HG02973 (cell line): Measurements from ENCODE around the gene TTC6.
"Not testable (repeated sequence)": the region's sequence is repeated elsewhere in the genome, so short reads cannot be mapped to it uniquely, and the experiment has no call there.

ENCODE experiments used
- ATAC-seq: cut with Tn5 transposase; IDR thresholded peaks from one replicate; pipeline ENCODE4 v1.9.1; 2021; ENCODE audit warnings: moderate library complexity; ENCODE audit not compliant: unreplicated experiment

The TTC6 gene, protein sequence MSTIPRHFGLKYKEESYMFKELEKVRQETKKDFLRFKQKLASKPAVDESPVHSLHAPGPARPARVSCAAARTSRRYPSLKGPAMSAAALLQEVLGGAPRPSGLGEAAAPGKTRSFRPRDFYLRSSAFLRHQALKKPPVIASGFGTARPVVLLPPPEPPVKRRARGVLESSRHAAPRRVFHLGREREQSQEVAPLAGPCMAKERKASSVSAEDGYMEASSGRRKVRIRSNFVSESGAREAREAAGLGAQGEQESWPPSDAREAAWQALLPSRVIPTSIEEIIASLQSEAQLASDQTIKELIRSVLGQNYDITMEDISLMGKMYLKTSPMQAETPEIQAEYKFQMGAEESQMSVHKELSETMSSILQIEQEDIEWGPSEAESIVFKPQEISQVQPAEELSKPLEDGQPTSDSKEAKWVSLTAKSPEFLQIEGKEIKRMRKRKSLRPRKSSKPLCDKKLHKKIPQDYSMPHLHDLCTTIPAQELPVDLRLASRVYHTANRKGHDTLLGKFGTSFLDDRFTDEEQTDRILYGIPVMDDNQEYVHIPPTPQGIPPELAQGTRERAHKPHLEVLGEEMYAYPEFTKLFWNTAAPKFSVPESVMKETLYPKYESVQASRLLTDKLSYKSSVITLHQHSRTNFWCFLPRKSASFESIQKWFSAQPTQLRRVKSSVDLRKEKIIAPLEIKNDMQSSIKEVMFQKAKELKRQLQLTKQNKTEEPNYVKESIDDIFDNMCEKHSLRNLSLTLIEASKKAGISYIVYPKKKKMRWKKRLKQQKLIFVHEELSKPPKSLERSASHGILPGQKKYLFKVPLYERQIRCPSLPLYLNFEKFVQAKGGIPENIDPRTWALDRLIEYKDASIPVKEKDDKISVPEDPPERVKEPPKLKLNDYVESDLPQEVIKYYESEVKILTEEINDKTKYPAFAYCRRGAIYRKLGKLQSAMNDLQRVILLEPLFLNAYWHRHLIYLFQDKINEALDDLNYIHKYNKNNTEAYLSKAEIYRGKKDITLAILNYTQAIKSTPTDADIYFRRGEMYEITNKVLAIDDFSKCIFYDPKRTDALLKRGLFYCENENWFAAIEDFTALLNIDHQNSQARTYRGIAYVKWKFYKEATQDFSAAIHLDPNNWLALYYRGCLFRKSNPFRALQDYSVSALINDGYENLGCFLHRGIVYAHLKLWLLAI (N-terminal part only)

DNA sequence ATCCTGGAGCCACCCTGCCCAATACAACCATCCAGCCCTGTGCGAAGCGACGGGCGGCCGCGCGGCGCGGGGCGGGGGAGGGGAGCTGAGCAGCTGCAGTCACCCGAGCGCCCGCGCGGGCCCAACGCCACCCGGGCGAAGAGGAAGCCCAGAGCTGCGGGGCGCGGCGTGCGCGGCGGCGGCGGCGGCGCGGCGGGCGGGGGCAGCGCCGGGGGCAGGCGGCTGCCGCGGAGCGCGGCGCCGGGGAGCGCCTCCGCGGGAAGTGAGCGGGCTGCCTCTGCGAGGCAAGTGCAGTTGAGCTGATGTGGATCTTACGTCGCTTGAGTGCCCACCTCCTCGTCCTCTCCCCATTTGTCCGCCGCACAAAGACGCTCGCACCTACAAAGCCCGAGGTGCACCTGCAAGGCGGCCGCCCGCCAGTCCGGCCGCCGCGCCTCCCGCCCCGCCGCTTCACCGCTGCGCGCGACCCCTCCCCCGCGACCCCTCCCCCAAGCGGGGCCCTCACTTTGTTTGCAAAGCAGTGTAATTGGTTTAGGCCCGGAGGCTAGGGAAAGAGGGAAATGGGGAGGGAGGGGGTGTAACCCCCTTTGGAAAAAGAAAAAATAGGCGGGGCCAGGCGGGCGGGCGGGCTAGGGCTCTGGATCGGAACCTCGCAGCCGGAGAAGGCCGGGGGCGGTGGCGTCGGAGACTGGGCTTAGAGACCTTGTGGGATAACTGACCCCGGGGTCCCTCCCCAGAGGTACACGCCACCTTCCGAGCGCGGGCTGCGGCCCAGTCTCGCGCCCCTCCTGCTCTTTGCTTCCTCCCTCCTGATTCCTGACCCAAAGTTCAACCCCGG lies at the start of gene TTC6, which contains the start of gene FOXA1:
TSS of gene TTC6 (plus strand) at position 659 of the 838 bp plus-strand sequence. CDS start 26,436 bp downstream, outside the sequence.
TSS of gene FOXA1 (minus strand) at position 279 of the 838 bp plus-strand sequence. CDS start at position 2, 277 bp downstream.
- no peak for ATAC-seq

DNA sequence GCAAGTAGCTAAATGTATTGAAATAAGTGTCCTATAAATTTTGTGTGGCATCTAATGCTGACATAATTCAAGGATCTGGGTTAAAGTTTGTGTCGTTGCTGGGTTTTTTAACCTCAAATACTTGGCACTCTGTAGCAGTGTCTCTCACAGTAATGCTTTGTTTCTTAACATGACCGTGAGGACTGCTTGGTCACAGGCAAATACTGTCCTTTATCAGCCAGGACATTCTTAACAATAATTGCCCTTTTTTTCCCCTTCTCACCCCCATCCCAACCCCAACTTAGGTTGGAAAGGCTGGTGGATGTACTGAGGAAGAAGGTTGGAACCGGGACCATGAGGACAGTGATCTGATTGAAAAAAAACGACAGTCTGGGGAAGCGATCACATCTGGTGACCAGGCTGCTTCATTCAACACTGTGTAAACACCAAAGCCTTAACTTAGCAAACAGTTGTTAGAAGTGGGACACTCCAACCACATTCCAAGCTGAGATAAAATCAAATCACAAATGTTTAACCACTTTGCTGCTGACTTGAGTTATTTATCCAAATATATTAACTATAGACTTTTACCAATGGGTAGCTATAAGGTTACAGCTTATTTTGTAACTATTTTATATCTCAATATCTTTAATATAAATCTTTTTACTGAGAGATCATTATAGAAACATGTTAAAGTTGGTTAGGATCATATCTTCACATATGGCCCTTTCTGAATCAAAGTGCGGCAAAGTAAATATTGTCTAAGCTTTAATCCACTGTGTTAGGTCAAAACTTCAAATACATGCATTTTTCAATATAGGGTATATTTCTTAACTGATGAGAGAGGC lies 48.6 kb upstream of the TTC6 start:
- no peak for ATAC-seq

GRCh38 chr14:37550511-37550910 lies 44.9 kb upstream of the TTC6 start:
- no peak for ATAC-seq

DNA sequence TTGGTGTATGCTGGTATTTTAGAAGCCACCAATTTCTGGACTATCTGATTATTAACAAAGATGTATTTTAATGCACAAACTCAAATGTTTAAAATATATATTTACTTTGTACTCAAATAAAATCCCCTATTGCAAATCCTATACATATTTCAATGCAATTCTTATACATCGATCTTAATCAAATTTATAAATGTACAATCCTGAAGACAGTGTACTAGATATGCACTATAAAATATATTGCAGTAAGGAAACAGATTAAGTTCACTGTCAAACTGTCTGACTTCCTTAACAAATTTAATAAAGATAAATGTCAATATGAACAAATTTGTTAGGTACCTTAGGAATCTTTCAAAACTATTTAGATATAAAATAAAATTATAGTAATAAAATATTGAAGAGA lies 44.3 kb upstream of the TTC6 start:
- no peak for ATAC-seq

- no peak for ATAC-seq
Observed at GRCh38 chr14:37553935-37554550, 41.4 kb upstream of the TTC6 start.

DNA sequence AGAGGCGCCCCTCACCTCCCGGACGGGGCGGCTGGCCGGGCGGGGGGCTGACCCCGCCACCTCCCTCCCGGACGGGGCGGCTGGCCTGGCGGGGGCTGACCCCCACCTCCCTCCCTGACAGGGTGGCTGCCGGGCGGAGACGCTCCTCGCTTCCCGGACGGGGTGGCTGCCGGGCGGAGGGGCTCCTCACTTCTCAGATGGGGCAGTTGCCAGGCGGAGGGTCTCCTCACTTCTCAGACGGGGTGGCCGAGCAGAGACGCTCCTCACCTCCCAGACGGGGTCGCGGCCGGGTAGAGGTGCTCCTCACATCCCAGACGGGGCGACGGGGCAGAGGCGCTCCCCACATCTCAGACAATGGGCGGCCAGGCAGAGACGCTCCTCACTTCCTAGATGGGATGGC lies 39.8 kb upstream of the TTC6 start:
- not testable (repeated sequence) for ATAC-seq

- ATAC-seq, result no peak
Observed at GRCh38 chr14:37558740-37559139, 36.7 kb upstream of the TTC6 start.

GRCh38 chr14:37559386-37559785 lies 36.0 kb upstream of the TTC6 start:
- ATAC-seq, result no peak

DNA sequence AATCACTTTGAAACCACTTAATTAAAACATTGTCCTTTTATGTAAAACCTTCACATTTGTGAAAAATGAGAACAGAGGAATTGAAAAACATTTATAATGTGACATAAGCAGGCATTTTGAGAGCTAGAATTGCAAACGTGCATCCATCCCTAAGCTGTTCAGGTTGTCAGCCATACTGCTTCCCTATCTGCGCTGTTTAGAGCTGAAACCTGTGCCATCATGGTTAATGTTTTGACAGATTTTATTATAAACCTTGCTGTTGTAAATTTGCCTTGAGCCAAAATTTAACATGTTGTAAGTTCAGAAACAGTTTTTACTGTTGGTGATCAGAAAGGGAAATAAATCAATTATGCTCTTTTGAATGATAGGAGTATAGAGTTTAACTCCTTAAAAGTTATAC lies 32.2 kb upstream of the TTC6 start:
- no peak for ATAC-seq

GRCh38 chr14:37565550-37565949 lies 29.9 kb upstream of the TTC6 start:
- no peak for ATAC-seq

GRCh38 chr14:37566811-37567371 lies 28.5 kb upstream of the TTC6 start:
- no peak for ATAC-seq

- ATAC-seq, result no peak
Observed at GRCh38 chr14:37569729-37570128, 25.7 kb upstream of the TTC6 start.

GRCh38 chr14:37571391-37571790 lies 24.0 kb upstream of the TTC6 start:
- no peak for ATAC-seq

DNA sequence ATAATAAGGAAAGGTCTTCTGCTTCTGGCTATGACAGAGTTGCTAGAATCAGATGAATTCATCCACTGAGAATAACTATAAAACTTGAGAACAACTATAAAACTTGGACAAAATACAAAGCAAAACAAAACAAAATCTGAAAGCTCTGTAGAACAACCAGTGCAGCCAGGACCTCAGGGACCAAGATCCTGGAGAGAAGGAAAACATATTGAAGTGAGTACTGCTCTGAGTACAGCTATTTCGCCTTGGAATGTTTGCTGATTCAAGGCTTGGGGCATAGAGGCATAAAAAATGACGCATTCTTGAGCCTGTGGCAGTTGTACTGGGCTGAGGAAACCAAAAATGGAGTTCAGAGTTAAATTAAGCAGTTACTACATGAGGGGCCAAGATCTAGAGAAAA lies 22.1 kb upstream of the TTC6 start:
- ATAC-seq, result no peak

GRCh38 chr14:37579274-37579673 lies 16.2 kb upstream of the TTC6 start:
- ATAC-seq, result no peak

DNA sequence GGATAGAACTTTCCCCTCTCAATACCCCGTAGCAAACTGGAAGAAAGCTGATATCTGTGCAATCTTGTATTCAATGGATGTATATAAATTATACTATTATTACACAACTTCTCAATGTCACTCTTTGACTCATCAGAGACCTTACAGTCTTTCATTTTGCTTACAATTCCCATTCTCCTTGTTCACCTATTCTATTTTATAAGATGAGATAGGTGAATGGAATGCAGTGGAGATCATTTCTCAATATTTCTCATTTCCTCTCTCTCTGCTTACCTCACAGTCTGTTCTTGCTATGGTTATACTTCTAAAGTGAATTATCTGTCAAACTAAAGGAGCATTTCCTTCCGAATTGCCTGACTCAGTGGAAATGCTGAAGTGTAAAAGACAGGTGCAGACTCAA lies 15.3 kb upstream of the TTC6 start:
- no peak for ATAC-seq

- no peak for ATAC-seq
Observed at GRCh38 chr14:37583358-37584210, 11.8 kb upstream of the TTC6 start.
